ENCODE results near the gene FAM210A.

FAM210A gene

GRCh38 chr18:13635046-13635445 is 91.3 kb downstream of the FAM210A start:
- no peak for DNase-seq (ENCODE audit: extremely low read depth, low read depth)
- no peak for TF ChIP-seq CTCF (IDR thresholded peaks at IDR 0.05; ENCODE audit: low read depth, low read length)

GRCh38 chr18:13633700-13634099 is 92.7 kb downstream of the FAM210A start:
- DNase-seq (ENCODE audit: extremely low read depth, low read depth) = no peak
- TF ChIP-seq CTCF (IDR thresholded peaks at IDR 0.05; ENCODE audit: low read depth, low read length) = no peak

DNA sequence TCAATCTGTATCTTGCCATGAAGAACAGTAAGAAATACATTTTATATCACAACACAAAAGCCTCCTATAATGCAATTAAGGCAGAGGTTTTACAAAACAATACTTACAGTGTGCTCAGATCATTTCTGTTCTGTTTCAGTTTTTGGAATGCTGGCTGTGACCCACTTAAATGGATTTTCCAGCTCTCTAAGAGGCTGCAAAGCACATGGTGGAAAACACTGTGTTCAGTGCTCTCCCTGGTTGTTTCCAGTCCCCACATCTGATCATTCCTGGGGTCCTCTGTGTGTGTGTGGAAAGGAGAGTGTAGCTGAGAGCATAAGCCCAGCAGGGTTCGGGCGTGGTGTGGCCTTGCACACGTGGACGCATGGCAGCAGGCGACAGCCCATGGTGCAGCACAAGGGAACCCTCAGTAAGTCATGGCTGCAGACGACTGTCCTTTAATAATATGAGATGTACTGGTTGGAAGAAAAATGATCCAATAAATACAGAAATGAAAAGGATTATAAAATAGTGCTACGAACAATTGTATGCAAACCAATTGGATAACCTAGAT is 95.6 kb downstream of the FAM210A start:
- no peak for TF ChIP-seq CTCF (IDR thresholded peaks at IDR 0.05; ENCODE audit: low read depth, low read length)

DNA sequence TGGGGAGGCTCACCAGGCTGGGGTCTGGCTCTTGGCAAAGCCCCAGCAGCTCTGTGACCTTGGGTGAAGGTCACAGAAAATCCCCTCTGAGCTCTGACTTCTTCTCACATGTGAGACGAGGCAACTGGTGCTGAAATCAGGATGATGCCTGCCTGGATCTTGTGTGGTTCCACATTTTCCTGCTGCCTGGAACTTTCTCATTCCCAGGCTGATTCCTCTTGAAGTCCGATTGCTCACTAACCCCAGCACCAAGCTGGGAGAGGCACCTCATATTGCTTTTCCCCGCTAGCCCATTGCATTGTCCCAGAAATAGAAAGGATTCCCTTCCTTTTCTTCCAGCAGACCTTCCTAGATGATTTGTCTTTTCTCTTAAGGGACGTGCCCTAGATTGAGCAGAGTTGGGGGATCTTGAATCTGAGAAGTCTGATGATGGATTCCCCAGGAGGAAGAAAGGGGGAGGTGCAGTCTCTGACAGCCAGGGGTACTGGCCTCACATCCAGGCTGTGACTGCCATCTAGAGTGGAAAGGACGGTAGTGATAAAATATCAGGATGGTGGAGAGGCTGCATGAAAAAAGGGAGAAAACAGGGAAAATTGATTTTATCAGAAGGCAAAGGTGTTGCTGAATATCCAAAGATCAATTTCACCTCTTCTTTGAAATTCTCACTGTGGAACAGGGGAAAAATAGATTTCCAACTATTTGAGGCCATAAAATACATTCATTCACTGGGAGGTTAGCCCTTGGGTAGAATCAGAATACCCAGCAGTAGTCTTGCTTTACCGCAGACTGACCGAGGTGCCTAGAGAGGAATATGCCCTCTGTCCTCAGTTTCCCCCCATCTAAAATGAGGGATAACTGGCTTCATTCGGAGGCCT is 96.3 kb downstream of the FAM210A start:
- DNase-seq (ENCODE audit: extremely low read depth, low read depth) = no peak
- TF ChIP-seq CTCF (IDR thresholded peaks at IDR 0.05; ENCODE audit: low read depth, low read length) = peak; percentile 66

More for the DNA sequence above, 95.6 kb downstream of the FAM210A start:
- no peak for DNase-seq (ENCODE audit: extremely low read depth, low read depth)

DNA sequence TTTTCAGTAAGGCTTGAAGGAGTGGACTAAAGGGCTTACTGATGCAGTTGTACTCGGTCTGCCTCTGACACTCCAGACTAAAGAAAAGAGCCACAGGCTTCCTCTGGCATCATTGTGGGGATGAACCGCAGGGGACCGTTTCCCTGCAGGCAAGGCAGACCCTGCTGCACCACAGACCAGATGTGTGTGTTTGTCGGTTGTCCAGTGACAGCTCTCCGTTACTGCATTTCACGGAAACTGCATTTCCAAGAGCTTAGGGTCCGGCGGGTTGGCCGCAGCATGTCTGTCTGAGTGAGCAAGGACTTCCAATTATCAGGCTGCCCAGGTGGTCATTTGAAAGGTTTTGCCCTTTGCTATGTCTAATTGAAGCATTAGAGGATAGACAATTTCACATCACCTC is 98.1 kb downstream of the FAM210A start:
- TF ChIP-seq CTCF (IDR thresholded peaks at IDR 0.05; ENCODE audit: low read depth, low read length) = no peak
- DNase-seq (ENCODE audit: extremely low read depth, low read depth) = no peak

DNA sequence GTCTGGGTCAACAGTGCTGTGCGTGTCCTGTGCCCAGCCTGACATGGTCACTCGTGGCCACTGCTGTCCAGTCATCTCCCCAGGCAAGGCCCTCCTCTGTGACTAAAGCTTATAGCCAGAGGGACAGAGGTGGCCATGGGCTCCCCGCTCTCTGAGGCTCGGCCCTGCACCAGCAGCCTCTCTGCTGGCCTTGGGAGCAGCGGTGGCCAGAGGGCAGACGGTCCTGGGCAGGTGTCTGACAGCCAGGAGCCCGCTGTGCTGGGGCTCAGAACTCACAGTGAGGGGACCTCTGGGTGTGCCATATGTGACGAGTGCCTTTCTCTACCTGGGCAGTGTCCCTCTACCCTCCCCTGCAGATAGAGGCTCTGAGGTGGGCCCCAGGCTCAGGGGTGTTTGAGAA is 98.7 kb downstream of the FAM210A start:
- no peak for DNase-seq (ENCODE audit: extremely low read depth, low read depth)
- no peak for TF ChIP-seq CTCF (IDR thresholded peaks at IDR 0.05; ENCODE audit: low read depth, low read length)

DNA sequence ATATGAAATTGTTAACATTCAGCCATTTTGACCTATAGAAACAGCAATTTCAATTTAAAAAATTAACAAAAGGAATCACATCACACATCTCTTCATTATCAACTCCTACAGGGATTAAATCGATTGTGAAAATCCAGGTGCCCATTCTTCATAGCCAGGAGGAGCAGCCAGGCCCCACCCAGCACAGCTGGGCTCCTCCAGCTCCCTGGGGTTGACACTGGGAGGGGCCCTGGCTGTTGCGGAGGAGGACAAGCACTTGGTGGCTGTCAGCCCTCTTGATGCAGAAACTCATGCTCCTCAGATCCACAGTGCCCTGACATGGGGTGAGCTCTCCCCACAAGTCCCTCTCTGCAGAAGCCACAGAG is 99.8 kb downstream of the FAM210A start:
- no peak for TF ChIP-seq CTCF (IDR thresholded peaks at IDR 0.05; ENCODE audit: low read depth, low read length)

More for the DNA sequence above, 99.8 kb downstream of the FAM210A start:
- no peak for DNase-seq (ENCODE audit: extremely low read depth, low read depth)

Data from AG09319 (cell line).